Urinary bladder (tissue), 4 donors: ENCODE measurements around the gene PGC. TPM values are rescaled to one million over a fixed set of nuclear protein-coding genes. Genes with fewer than 3 reads are reported as not detected.

Experiments
- DNase-seq: peaks from one replicate; pipeline ENCODE4 v3.0.0-alpha.2; 2015; ENCODE audit errors: extremely low spot score
- H3K27ac ChIP-seq: one replicate; pipeline ENCODE4 v1.5.1; 2013; ENCODE audit warnings: low read depth, mild to moderate bottlenecking, moderate library complexity
- H3K36me3 ChIP-seq: one replicate; pipeline ENCODE4 v1.6.1; 2013; ENCODE audit warnings: mild to moderate bottlenecking, moderate library complexity; ENCODE audit not compliant: insufficient read depth
- H3K4me1 ChIP-seq: one replicate; pipeline ENCODE4 v1.6.1; 2013; ENCODE audit warnings: mild to moderate bottlenecking, moderate library complexity; ENCODE audit not compliant: insufficient read depth
- H3K4me3 ChIP-seq: one replicate; pipeline ENCODE4 v1.5.1; 2013; ENCODE audit warnings: low read depth, low read length
- WGBS: extraction: QIAGEN DNeasy Blood & Tissue Kit; methylation state at CpG from one replicate; pipeline ENCODE4 v1.1.7; 2013; 5-methylcytosine and 5-hydroxymethylcytosine counted together
- polyA plus RNA-seq: library from polyadenylated mRNA; stranded (reverse); fragments of 200-250 nt; gene quantifications from one replicate; pipeline ENCODE4 v1.2.3, GENCODE V29; 2013
- total RNA-seq: library from RNA; depleted of rRNA; stranded (reverse); fragments of >200 nt; gene quantifications from one replicate; pipeline ENCODE4 v1.2.3, GENCODE V29; 2014
- donor health status: healthy with polysubstance abuse.
- donor health status: healthy.

The PGC gene
- total and polyA plus RNA-seq, 2 donors: not detected

GRCh38 chr6:41734666-41735426 lies 12.4 kb downstream of the PGC start:
- peak; percentile 54 for DNase-seq

GRCh38 chr6:41733707-41734665 lies 13.2 kb downstream of the PGC start:
- 1% methylated on average over 73 of the region's 73 CpGs for WGBS
- Histone ChIP-seq H3K4me3 (peak overlapping the region; percentile 88), H3K36me3 (no peaks in the 10 kb centered on the region), H3K4me1 (peaks cover 2% of the 10 kb centered on the region), H3K27ac (peak overlapping the region; percentile 77)
- no peak for DNase-seq

More at GRCh38 chr6:41734666-41735426, 12.4 kb downstream of the PGC start:
- WGBS: under 1% methylated on average over 76 of the region's 76 CpGs
- peaks cover 2% of the 10 kb centered on the region for H3K4me1 ChIP-seq
- H3K36me3 ChIP-seq: no peaks in the 10 kb centered on the region
- H3K4me3 ChIP-seq: peak overlapping the region; percentile 88
- peak overlapping the region; percentile 97 for H3K27ac ChIP-seq

- no peaks in the 10 kb centered on the region for H3K36me3 ChIP-seq
- H3K4me3 ChIP-seq: peak overlapping the region; percentile 88
- DNase-seq: no peak
- peaks cover 2% of the 10 kb centered on the region for H3K4me1 ChIP-seq
- 55% methylated on average over 11 of the region's 11 CpGs for WGBS
- peak overlapping the region; percentile 77 for H3K27ac ChIP-seq
Measured at GRCh38 chr6:41733360-41733706, 13.9 kb downstream of the PGC start.

- Histone ChIP-seq H3K4me3 (peak overlapping the region; percentile 88), H3K4me1 (peaks cover 2% of the 10 kb centered on the region), H3K27ac (peak overlapping the region; percentile 77), H3K36me3 (no peaks in the 10 kb centered on the region)
- WGBS: 76% methylated on average over 8 of the region's 8 CpGs
- no peak for DNase-seq
Measured at GRCh38 chr6:41732591-41733359, 14.4 kb downstream of the PGC start.

- Histone ChIP-seq H3K4me1 (peaks cover 2% of the 10 kb centered on the region), H3K27ac (no peak overlapping the region), H3K36me3 (no peaks in the 10 kb centered on the region), H3K4me3 (no peak overlapping the region)
- no peak for DNase-seq
Measured at GRCh38 chr6:41732149-41732548, 15.0 kb downstream of the PGC start.

- no peak for DNase-seq
- H3K36me3 ChIP-seq: no peaks in the 10 kb centered on the region
- no peak overlapping the region for H3K4me3 ChIP-seq
- H3K4me1 ChIP-seq: peaks cover 2% of the 10 kb centered on the region
- H3K27ac ChIP-seq: no peak overlapping the region
- 85% methylated on average over 7 of the region's 7 CpGs for WGBS
Measured at GRCh38 chr6:41731561-41732086, 15.6 kb downstream of the PGC start.

- no peak overlapping the region for H3K27ac ChIP-seq
- H3K4me3 ChIP-seq: no peak overlapping the region
- DNase-seq: no peak
- 72% methylated on average over 9 of the region's 9 CpGs for WGBS
- H3K4me1 ChIP-seq: peaks cover 2% of the 10 kb centered on the region
- H3K36me3 ChIP-seq: no peaks in the 10 kb centered on the region
Measured at GRCh38 chr6:41730531-41731436, 16.4 kb downstream of the PGC start.

GRCh38 chr6:41729624-41730023 lies 17.6 kb downstream of the PGC start:
- no peak overlapping the region for H3K4me3 ChIP-seq
- no peak for DNase-seq
- H3K36me3 ChIP-seq: no peaks in the 10 kb centered on the region
- 90% methylated on average over 7 of the region's 7 CpGs for WGBS
- peaks cover 2% of the 10 kb centered on the region for H3K4me1 ChIP-seq
- H3K27ac ChIP-seq: no peak overlapping the region

GRCh38 chr6:41728954-41729353 lies 18.2 kb downstream of the PGC start:
- DNase-seq: no peak
- H3K4me3 ChIP-seq: no peak overlapping the region
- 94% methylated on average over 7 of the region's 7 CpGs for WGBS
- H3K27ac ChIP-seq: peak overlapping the region; percentile 3
- no peaks in the 10 kb centered on the region for H3K36me3 ChIP-seq
- H3K4me1 ChIP-seq: peaks cover 2% of the 10 kb centered on the region

GRCh38 chr6:41728073-41728936 lies 18.9 kb downstream of the PGC start:
- Histone ChIP-seq H3K27ac (no peak overlapping the region), H3K4me3 (no peak overlapping the region), H3K4me1 (peaks cover 2% of the 10 kb centered on the region), H3K36me3 (no peaks in the 10 kb centered on the region)
- DNase-seq: no peak
- 82% methylated on average over 19 of the region's 19 CpGs for WGBS

GRCh38 chr6:41727705-41728072 lies 19.5 kb downstream of the PGC start:
- H3K36me3 ChIP-seq: no peaks in the 10 kb centered on the region
- no peak overlapping the region for H3K4me3 ChIP-seq
- no peak for DNase-seq
- 91% methylated on average over 3 of the region's 3 CpGs for WGBS
- H3K4me1 ChIP-seq: no peaks in the 10 kb centered on the region
- no peak overlapping the region for H3K27ac ChIP-seq

- no peak overlapping the region for H3K27ac ChIP-seq
- 84% methylated on average over 7 of the region's 7 CpGs for WGBS
- H3K4me3 ChIP-seq: no peak overlapping the region
- no peaks in the 10 kb centered on the region for H3K4me1 ChIP-seq
- no peak for DNase-seq
- no peaks in the 10 kb centered on the region for H3K36me3 ChIP-seq
Measured at GRCh38 chr6:41726876-41727275, 20.3 kb downstream of the PGC start.
